MCF 10A (cell line): ENCODE measurements around the gene TIGAR. TPM values are rescaled to one million over a fixed set of nuclear protein-coding genes. Genes with fewer than 3 reads are reported as not detected.

Experiments used
- BruUV-seq: library from RNA; stranded (reverse); fragments of 400-500 nt; replicated peaks from 2 replicates; lab custom pipeline; 2021; lab: Mats Ljungman, UMichigan
- CTCF ChIA-PET: fragments of 300-600 bp; sonication (Branson Sonifier 250); formaldehyde crosslinking; extraction: SDS; loops from one replicate; lab custom pipeline; 2021; ENCODE audit warnings: antibody characterized with exemption, inconsistent platforms; lab: Yijun Ruan, JAX
- POLR2A ChIA-PET: fragments of 300-600, 350-650 bp; sonication (Branson Sonifier 250); formaldehyde crosslinking; extraction: SDS; loops from one replicate; lab custom pipeline; 2020; ENCODE audit warnings: antibody characterized with exemption, inconsistent platforms; lab: Yijun Ruan, JAX
- DNase-seq: peaks from one replicate; pipeline ENCODE4 v3.0.0-alpha.2; 2018; ENCODE audit not compliant: unreplicated experiment
- H3K27ac Mint-ChIP-seq: one replicate; pipeline ENCODE4 v1.8.0; 2022; ENCODE audit warnings: mild to moderate bottlenecking, low read depth, mixed read lengths; ENCODE audit not compliant: unreplicated experiment
- H3K27me3 Mint-ChIP-seq: one replicate; pipeline ENCODE4 v1.8.0; 2022; ENCODE audit warnings: mixed read lengths; ENCODE audit not compliant: insufficient read depth, unreplicated experiment
- H3K36me3 Mint-ChIP-seq: one replicate; pipeline ENCODE4 v1.8.0; 2022; ENCODE audit warnings: mild to moderate bottlenecking, moderate library complexity, mixed read lengths; ENCODE audit not compliant: insufficient read depth, unreplicated experiment
- H3K4me1 Mint-ChIP-seq: one replicate; pipeline ENCODE4 v1.8.0; 2022; ENCODE audit warnings: mixed read lengths; ENCODE audit not compliant: insufficient read depth, unreplicated experiment
- H3K4me3 Mint-ChIP-seq: one replicate; pipeline ENCODE4 v1.8.0; 2022; ENCODE audit warnings: mild to moderate bottlenecking, moderate library complexity, mixed read lengths; ENCODE audit not compliant: unreplicated experiment
- H3K9me3 Mint-ChIP-seq: one replicate; pipeline ENCODE4 v1.8.0; 2022; ENCODE audit warnings: mixed read lengths; ENCODE audit not compliant: unreplicated experiment
- intact Hi-C: fragments of 100-400 bp; cut with micrococcal nuclease; formaldehyde crosslinking; loops from 2 replicates; pipeline ENCODE4 v1.14.1; 2022
- total RNA-seq: library from RNA; stranded (reverse); gene quantifications from 2 replicates; pipeline ENCODE4 v1.2.3, GENCODE V29; 2022
- TF ChIP-seq, protein P1 (sequence below): fragments of 200-600 bp; IDR thresholded peaks from one replicate; pipeline ENCODE4 v1.8.0; 2022; ENCODE audit warnings: antibody characterized with exemption, mild to moderate bottlenecking; ENCODE audit not compliant: unreplicated experiment

The TIGAR gene
- total RNA-seq, 1 experiment from 2014 or later = 45.8 TPM

DNA sequence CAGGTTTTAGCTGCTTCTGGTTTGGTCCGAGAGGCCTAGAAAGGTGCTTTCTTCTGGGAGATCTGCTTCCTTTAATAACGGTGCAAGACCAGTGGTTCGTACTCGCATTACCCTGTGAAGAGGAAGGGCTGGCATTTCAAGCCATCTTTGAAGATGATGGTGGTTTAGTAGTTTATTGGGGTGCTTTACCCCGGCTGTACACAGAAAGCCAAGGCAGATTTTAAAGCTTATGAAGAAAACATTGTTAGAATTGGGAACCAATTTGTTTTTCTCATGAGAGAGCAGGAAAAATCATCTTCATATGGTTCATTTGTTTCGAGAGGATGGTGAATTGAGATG, 43.8 kb upstream of the TIGAR start:
- peaks cover 37% of the 10 kb centered on the region for H3K27me3 Mint-ChIP-seq
- no peak overlapping the region for H3K27ac Mint-ChIP-seq
- intact Hi-C loops = loop anchor here (1.0 to 2.0 kb wide), 5 partner anchors 170 to 976 kb away; no protein-coding TSS in a partner anchor
- POLR2A ChIA-PET = interaction anchor here (1.0 to 4.7 kb wide), 8 partner anchors 239 to 403 kb away, joined by 3 to 28 read pairs (median 6); partner anchors contain the start of gene PARP11
- CTCF ChIA-PET = interaction anchor here (0.6 to 6.7 kb wide), 73 partner anchors 8 to 1518 kb away, joined by 3 to 220 read pairs (median 4); partner anchors contain the start of genes FGF23 and PARP11
- peak overlapping the region; percentile 48 for H3K4me3 Mint-ChIP-seq
- BruUV-seq = no TSS peak
- TF ChIP-seq, protein P1, sequence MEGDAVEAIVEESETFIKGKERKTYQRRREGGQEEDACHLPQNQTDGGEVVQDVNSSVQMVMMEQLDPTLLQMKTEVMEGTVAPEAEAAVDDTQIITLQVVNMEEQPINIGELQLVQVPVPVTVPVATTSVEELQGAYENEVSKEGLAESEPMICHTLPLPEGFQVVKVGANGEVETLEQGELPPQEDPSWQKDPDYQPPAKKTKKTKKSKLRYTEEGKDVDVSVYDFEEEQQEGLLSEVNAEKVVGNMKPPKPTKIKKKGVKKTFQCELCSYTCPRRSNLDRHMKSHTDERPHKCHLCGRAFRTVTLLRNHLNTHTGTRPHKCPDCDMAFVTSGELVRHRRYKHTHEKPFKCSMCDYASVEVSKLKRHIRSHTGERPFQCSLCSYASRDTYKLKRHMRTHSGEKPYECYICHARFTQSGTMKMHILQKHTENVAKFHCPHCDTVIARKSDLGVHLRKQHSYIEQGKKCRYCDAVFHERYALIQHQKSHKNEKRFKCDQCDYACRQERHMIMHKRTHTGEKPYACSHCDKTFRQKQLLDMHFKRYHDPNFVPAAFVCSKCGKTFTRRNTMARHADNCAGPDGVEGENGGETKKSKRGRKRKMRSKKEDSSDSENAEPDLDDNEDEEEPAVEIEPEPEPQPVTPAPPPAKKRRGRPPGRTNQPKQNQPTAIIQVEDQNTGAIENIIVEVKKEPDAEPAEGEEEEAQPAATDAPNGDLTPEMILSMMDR = no peak
- peaks cover 19% of the 10 kb centered on the region for H3K4me1 Mint-ChIP-seq
- no peaks in the 10 kb centered on the region for H3K9me3 Mint-ChIP-seq
- DNase-seq = no peak
- H3K36me3 Mint-ChIP-seq = peaks cover 65% of the 10 kb centered on the region

DNA sequence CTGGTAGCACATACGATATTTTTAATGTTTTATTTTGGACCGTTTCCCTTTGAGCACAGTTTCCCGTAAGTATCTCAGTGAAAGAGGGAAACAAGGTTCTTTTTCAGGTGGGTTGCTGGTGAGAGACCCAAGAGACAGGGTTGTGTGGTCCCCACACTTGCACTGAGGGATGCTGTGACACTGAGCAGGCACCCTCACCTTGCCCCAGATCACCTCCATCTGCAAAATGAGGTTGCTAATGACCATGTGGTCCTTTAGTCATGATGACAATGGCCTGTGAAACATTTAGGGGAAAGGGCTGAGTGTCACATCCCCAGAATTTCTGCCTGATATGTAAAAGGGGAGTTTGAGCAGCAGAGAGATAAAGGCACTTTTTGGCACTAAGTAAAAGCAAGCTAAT, 43.2 kb upstream of the TIGAR start:
- Mint-ChIP-seq H3K36me3 (peaks cover 70% of the 10 kb centered on the region), H3K4me1 (peaks cover 19% of the 10 kb centered on the region), H3K27me3 (peaks cover 30% of the 10 kb centered on the region), H3K27ac (no peak overlapping the region), H3K4me3 (no peak overlapping the region), H3K9me3 (no peaks in the 10 kb centered on the region)
- POLR2A ChIA-PET = interaction anchor here (0.6 to 4.7 kb wide), 3 partner anchors 16 to 392 kb away, joined by 3 to 28 read pairs (median 3); no protein-coding TSS in a partner anchor
- DNase-seq = no peak
- CTCF ChIA-PET = interaction anchor here (0.6 to 6.7 kb wide), 44 partner anchors 8 to 1518 kb away, joined by 3 to 220 read pairs (median 5); no protein-coding TSS in a partner anchor
- intact Hi-C loops = loop anchor here (1.0 to 2.0 kb wide), 5 partner anchors 171 to 977 kb away; no protein-coding TSS in a partner anchor
- BruUV-seq = no TSS peak
- TF ChIP-seq, protein P1 = no peak

DNA sequence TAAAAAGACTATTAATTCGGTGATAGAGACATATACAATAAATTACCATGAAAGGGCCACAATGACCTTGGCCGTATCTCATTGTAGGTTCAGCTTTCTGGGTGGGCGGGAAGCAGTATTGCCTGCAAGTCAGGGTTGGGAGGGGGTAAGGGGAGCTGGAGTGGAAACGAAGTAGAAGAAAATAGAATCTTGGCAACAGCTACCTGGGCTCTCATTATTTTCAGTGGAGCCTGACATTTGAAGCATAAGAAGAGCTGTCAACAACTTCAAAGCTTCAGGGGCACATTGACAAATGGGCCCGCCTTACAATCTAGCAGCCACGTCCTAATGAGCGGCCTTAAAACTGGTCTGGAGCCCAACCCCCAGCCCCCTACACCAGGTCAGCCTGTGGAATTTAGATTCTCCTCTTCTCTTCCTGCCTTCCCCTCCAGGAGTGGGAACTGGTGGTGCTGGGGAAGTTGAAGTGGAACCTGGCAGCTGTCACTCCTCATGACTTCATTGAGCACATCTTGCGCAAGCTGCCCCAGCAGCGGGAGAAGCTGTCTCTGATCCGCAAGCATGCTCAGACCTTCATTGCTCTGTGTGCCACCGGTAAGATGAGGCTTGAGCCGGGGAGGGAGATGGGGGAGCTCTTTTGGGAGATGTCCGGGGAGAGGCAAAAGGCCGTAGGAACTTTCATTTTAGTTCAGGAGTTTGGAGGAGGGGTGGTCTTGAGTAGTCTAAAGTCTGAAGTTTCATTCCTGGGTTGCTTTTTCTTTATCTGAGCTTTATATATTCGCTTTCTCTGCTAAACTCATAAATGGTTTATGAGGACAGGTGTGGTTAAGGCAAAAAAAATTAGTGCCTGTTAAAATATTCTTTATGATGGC, 42.5 kb upstream of the TIGAR start:
- ChIA-PET POLR2A (interaction anchor here (0.6 to 4.7 kb wide), 3 partner anchors 15 to 393 kb away, joined by 3 to 28 read pairs (median 3); no protein-coding TSS in a partner anchor), CTCF (interaction anchor here (0.5 to 6.7 kb wide), 24 partner anchors 9 to 1517 kb away, joined by 3 to 220 read pairs (median 4); no protein-coding TSS in a partner anchor)
- H3K4me1 Mint-ChIP-seq = peaks cover 13% of the 10 kb centered on the region
- no TSS peak for BruUV-seq
- TF ChIP-seq, protein P1 = no peak
- DNase-seq = no peak
- no peak overlapping the region for H3K27ac Mint-ChIP-seq
- H3K9me3 Mint-ChIP-seq = no peaks in the 10 kb centered on the region
- H3K4me3 Mint-ChIP-seq = no peak overlapping the region
- H3K36me3 Mint-ChIP-seq = peaks cover 75% of the 10 kb centered on the region
- intact Hi-C loops = no loop called here
- H3K27me3 Mint-ChIP-seq = peaks cover 23% of the 10 kb centered on the region

DNA sequence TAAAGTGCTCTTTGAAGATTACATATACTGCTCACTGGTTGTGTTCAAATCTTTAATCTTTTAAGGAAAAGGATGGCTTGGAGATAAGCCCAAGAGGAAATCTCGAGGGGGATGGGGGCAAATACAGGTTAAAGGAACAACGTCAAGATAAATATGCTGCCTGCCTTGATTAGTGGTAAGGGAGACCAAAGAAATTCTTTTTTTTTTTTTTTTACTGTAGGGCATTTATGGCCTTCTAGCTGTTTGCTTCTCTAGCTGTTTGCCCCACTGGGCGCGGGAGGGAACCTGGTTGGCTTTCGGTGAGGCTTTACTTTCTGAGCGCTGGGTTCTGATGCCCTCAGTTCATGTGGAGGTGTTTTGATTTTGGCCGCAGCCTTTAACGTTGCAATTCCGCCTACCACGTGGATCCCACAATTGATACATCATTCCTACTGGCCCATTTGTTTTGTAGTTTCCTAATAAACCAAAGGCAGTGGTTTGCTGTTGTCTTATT, 41.8 kb upstream of the TIGAR start:
- ChIA-PET POLR2A (interaction anchor here (4.7 kb wide), 1 partner anchor 393 kb away, joined by 28 read pairs; no protein-coding TSS in a partner anchor), CTCF (interaction anchor here (0.5 to 6.7 kb wide), 16 partner anchors 11 to 982 kb away, joined by 3 to 220 read pairs (median 6); no protein-coding TSS in a partner anchor)
- DNase-seq = no peak
- no peaks in the 10 kb centered on the region for H3K9me3 Mint-ChIP-seq
- intact Hi-C loops = no loop called here
- BruUV-seq = no TSS peak
- H3K4me3 Mint-ChIP-seq = no peak overlapping the region
- H3K36me3 Mint-ChIP-seq = peaks cover 79% of the 10 kb centered on the region
- H3K27ac Mint-ChIP-seq = no peak overlapping the region
- H3K4me1 Mint-ChIP-seq = peaks cover 13% of the 10 kb centered on the region
- TF ChIP-seq, protein P1 = no peak
- H3K27me3 Mint-ChIP-seq = peaks cover 21% of the 10 kb centered on the region
